Midbrain (tissue), 1 donor: Measurements from ENCODE around the gene ZFYVE26.
A peak's percentile ranks its signal among the peaks of the same experiment; 100 is the strongest.
"Not testable (repeated sequence)": the region's sequence is repeated elsewhere in the genome, so short reads cannot be mapped to it uniquely, and the experiment has no call there.

ENCODE experiments used
- DNase-seq: peaks from one replicate; lab custom pipeline; 2025; lab: John Stamatoyannopoulos, UW

ZFYVE26 gene

DNA sequence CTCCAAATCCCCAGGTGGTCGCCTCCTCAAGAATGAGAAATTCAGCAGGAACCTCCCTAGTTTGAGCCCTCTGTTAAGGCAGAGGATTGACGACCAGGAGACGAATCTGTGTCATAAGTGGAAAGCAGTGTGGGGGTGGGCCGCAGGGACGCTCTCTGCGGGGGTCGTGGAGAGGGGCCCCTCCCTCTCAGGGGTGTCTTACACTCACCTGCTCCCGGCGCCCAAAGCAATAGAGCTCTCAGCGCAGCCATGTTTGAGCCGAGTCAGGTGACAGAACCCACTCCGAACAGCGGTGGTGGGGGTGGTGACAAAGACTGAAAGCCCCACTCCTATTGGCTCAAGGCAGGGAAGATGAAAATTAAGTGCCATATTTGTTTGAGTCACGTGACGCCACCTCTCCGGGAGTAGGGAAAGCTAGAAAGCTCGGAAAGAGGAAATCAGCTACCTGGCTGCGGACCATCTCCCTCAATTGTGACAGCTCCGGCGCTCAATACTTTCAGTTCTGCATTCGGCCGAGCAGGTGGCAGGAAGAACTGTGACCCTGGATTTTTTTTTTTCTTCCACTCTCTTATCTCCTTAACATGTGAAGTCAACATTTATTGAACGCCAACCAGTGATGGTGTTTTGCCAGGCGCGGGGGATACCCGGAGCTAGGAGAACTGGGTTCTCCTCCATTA, at the start of gene ZFYVE26:
Gene ZFYVE26 (minus strand): TSS at position 265 of the 677 bp plus-strand sequence. CDS start 627 bp downstream, outside the sequence.
- peak; percentile 96 for DNase-seq

DNA sequence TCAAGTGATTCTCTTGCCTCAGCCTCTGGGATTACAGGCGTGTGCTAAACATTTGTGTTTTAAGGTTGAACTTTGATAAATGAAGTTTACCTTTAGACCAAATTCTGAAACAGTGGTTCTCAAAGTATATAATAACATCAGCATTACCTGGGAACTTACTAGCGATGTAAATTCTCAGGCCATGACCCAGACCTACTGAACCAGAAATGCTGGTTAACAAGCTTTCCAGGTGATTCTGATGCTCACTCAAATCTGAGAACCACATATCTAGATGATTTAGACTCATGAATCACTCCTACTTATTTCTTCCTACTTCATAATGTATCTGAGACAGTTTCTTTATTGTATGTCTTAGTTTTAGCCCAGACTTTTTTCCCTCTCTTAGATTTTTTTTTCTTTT, 46.8 kb upstream of the ZFYVE26 start:
- DNase-seq = no peak

DNA sequence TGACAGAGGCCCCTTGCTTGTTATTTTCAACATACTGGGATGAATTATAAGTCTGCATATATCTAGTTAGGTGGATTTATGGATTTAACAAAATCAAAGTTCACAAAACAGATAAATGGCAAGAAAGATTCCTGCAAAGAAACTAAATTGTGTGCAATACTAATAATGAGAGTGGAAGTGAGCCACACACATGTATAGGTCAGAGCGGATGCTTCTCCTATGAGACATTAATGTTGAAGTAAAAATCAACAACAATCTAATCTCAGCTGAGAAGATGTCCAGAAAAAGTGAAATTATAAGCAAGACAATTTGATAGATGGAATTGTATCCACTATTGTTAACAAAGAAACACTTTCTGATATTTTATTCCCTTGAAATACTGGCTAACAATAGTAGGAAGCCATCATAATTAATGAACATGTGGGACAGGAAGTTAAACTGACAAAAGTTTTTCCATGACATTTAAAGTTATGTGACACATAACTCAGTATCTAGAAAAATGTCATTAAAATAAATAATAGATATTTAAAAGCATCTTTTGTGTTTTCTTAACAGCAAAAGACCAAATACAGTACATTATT, 42.9 kb upstream of the ZFYVE26 start:
- DNase-seq = no peak

DNA sequence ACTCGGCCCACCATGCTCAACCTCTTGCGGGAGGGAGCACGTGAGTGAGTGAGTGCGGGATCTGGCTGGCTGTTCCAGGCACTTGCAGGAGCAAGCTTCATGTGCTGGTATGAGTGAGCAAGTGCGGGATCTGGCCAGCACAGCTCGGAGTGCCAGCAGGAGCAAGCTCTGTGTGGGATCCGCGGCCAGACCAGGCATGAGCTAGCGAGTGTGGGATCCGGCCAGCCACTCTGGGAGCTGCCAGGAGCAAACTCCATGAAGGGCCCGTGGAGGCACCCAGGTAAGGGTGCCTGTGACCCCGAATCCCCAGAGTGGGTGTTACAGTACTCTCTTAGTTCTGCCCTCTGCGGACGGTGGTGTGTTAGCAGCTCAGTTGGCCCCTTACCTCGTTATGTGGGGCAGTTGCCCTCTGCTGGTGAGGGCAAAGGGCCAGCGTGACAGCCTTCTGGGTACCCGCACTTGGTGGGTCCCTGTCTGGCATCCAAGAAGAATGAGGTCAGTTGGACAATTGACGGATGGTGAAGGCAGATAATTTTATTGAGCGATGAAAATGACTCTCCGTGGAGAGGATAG, 41.5 kb upstream of the ZFYVE26 start:
- DNase-seq = no peak

DNA sequence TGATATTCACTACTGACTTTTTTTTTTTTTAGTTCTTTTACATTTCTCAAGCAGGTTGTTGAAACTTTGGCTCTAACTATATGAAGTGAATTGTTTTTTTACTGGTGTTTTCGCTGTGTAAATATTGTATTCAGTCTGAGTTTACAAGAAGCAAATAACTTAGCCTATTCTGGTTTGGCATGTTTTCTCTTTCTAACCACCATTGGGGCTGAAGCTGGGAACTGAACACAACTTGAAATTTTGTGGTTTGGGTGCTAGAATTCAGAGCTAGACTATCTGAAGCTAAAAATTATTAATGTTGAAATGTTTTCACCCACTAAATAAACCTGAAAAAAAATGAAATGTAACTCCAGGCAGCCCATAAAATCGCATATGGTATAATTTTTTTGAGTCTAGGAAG, 40.4 kb upstream of the ZFYVE26 start:
- DNase-seq = no peak

DNA sequence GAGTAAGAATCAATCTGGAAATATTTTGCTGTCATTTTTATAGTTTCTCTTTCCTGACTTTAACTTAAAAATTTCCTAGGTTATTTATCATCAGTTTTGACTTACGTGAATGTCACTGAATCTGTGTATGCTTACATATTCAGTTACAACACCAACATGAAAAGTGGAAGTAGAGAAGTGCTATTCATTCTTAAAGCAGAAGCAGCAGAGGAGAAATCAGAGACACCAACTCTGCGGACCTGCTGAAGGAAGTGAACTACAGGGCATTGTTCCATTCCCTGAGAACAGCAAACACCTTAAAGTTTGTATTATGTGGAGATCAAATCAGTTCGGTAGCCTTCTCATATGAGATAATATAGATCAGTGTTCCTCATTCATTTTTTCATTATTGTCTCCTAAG, 37.3 kb upstream of the ZFYVE26 start:
- no peak for DNase-seq

DNA sequence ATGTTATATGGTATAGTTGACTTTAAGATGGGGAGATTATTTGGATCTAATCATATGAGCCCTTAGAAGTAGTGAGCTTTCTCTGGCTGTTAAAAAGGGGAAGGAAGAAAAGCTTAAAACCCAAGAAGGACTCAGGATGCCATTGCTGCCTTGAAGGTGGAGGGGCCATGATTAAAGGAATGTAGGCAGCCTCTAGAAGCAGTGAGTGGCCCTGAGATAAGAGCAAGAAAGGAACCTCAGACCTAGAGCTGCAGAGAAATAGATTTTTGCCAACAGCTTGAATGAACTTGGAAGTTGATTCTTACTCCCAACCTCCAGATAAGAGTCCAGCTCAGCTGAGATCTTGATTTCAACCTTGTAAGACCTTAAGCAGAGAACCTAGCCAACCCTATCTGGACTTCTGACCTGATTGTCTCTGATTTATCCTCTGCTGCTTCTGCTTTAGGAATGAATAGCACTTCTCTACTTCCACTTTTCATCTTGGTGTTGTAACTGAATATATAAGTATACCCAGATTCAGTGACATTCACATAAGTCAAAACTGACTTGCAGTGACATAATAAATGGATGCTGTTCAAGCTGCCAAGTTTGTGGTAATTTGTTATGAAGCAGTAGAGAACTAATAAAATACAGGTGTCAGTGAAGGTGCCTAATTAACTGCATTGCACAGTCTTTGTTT, 36.7 kb upstream of the ZFYVE26 start:
- no peak for DNase-seq

DNA sequence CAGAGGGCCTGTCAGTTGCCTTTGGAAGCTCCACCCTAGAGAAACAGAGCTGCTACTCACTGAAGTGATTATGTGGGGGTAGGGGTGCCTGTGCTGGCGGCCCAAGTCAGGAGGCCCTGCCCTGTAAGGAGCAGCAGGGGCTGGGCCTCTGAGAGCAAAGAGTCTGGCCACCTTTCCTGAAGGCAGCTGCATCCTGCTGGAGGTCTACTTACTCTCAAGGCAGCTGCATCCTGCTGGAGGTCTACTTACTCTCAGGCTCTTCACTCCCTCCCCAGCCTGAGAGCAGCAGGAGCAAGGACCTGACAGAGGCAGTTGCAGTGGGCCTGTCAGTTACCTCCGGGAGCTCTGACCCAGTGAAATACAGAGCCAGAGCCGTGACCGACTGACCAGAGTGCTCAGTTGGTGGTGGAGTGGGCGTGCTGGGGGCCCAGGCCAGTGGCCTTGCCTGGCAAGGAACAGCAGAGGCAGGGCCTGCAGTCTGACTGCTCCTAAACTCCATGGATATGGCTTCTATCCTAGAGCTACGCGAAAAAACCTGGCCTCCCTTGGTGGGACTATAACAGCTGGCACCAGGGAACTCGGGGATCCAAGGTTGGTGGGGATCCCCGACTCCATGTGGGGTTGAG, 35.5 kb upstream of the ZFYVE26 start:
- no peak for DNase-seq

DNA sequence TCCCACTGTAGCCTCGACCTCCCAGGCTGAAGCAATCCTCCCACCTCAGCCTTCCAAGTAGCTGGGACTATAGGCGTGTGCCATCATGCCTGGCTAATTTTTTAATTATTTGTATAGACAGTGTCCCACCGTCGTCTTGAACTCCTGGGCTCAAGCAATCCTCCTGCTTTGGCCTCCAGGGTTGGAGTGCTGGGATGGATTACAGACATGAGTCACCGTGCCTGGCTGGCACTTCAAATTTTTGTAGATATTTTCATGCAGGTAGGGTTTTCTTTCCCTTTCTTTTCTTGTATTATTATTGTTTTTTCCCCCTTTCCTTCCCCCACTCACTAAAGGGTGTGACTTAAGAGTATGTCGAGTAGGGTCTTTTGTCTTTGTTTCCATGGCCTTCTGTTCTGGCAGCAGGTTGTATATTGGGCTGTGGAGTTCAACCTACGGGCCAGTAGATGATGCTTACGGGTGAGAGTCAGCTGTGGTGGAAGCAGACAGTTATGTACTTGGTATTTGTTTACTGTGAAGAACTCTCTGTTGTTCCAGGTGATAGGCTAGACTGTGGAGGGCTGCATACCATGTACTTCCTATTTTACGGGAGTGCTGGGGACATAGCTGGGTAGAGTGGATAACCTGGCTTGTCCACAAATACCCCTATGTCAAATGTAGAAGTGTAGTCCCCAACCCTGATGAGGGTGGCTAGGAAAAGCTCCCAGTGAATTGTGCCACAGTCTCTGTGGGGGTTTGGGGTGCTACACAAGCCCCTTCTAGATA, 33.9 kb upstream of the ZFYVE26 start:
- DNase-seq = no peak

DNA sequence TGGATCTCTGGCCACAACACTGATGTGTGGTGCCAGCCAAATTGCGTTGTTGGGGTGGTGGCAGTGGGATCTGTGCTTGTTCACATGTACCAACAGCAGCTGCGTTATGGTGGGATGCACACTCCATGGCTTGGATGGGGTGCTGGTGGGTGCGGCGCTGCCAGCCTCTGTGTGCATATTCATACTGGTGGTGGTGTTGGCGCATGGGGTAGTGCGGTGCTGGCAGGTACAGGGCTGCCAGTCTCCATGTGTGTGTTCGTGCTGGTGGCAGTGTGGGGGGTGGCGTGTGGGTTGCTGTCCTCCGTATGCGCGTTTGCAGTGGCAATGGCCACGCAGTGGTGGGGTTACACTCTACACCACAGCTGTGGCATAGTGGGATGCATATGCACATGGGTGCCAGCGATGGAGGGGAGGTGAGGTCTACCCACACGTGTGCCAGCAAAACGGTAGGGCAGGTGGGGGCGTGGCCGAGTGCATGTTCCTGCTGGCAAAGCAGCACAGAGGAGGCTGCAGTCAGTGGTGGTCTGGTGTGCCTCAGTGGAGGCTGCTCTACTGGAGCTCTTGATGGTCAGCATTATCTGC, 29.7 kb upstream of the ZFYVE26 start:
- DNase-seq = no peak

DNA sequence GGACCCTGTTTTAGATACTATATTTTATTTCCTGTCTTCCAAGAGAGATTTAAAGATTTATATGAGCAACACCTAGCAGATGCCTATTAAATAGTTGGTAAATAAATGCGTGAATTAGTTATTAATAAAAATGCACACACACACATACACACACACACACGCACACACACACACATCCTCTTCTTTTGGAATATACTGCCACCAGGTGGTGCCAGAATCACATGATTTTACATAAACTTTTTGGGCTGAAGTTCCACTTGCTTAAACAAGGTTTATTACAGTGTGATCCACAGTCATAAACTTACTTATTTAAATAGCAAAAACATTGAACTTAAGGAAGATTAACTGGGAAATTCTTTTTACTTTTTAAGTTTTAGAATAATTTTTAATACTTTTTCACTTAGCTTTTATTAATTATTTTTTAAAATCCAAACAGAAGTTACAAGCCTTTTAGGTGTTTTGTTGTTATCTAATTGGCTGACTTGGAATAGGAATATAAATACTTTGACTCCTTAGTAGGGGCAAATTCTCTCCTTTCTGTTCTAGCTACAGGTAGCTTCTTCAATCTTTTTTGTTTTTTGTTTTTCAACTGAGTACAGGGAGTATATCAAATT, 20.7 kb upstream of the ZFYVE26 start:
- peak; percentile 5 for DNase-seq

DNA sequence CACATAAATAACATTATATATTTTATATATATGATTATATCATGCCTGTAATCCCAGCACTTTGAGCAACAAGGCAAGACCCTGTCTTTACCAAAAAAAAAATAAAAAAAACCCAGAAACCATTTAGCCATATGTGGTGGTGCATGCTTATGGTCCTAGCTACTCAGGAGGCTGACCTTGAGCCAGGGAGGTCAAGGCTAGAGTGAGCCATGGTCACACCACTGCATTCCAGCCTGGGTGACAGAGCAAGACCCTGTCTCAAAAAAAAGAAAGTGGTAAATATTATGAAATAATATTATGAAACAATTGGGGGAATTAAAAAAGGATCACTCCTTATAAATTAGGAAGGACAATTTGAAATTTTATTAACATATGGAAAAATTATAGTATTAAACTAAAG, 19.2 kb upstream of the ZFYVE26 start:
- no peak for DNase-seq

DNA sequence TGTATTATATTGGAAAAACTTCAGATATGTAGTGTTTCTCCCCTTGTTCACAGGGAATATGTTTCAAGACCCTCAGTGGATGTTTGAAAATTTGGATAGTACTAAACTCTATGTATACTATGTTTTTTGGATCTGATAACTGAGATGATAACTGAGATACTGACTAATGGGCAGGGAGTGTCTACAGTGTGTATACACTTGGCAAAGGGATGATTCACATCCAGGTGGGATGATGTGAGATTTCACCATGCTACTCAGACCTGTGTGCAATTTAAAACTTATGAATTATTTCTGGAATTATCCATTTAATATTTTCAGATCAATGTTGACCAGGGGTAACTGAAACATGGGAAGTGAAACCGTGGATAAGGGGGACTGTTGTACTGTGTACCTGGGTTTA, 17.0 kb upstream of the ZFYVE26 start:
- DNase-seq = no peak

DNA sequence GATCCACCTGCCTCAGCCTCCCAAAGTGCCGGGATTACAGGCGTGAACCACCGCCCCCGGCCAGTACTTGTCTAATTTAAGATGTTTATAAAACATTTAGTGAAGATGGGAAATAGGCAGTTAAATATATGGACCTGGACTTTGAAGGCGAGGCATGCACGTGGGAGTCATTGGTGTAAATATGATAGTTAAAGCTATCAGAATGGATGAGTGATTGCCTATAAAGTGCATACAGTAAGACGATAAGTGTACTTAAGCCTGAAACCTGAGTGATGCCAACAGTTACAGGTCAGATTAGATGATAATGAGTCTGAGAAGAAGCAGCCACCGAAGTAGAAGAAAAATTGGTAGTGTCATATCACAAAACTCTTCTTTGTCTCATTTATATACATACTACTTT, 14.7 kb upstream of the ZFYVE26 start:
- DNase-seq = no peak

DNA sequence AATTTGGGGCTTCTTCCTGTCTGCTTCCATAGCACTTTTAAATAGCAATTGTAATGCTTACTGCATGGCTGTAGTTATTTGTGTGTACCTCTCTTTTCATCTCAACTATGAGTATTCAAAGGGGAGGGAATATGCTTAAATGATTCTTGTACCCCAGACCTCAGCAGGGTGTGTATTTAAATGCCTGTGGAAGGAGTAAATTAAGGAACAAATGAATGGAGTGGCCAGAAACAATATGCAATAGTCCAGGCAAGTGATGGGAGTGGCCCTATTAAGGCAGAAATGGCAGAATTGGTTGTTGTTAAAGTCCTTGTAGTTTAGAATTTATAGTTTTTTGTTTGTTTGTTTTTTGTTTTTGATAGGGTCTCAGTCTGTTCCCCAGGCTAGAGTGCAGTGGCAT, 4.7 kb upstream of the ZFYVE26 start:
- no peak for DNase-seq

DNA sequence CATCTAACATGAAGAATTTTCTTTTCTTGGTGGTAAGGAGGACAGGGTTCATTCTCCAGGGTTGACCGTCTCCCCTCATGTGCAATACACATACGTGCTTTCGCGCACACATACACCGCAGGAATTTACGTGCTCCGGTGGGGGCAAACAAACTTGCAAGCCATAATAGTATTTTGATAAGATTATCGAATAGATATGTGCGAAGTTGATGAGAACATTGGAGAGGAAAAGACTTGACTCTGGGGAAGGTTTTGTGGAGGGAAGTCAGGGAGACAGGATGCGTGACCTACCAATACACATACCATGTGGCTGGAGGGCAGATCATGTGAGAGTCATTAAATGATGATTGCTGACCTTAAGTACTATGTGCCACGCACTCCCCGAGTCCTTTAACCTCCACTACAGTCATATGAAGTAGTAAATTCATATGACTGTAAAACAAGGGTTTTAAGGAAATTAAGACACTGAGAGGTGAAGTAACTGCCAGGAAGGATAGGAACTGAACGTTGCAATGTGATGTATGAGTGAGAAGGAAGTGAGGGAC, 4.1 kb upstream of the ZFYVE26 start:
- no peak for DNase-seq

DNA sequence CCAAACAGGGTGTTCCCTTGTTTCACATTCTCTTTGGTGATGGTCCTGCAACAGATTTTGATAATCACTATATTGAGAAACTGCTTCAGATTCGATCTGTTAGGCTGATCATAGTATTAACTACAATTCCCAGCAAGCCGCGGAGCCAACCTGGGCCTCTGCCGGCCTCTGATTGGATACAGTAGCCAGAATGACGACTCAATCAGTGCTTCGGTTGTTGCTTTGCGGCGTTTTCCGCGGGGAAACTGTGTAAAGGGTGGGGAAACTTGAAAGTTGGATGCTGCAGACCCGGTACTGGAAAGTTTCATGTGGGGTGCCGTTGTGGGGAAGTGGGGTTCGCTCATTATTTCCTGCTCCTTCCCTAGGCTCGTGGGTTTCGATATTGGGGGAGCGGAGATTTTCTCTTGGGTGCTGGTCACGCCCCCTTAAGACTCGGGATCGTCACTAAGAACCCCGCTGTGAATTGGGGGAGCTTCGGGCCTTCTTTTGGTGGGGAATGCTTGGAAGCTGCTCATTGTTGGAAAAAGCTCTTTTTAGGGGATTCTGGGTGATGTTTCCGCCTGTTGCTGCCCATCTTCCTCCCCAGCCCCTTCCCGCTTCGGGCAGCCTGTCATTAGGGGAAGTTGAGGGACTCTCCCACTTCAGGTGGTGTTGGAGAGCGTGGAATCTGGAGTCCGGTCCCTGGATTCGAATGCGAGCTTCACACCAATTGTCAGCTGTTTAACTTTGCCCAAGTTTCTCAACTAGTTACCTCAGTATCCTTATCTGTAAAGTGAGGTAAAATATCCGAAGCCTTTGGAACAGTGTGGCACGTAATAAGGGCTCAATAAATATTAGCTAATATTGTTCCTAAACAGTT, 3.4 kb upstream of the ZFYVE26 start, which contains the start of gene RAD51B:
Gene RAD51B (plus strand): TSS at position 217 of the 859 bp plus-strand sequence.
- peak; percentile 86 for DNase-seq

DNA sequence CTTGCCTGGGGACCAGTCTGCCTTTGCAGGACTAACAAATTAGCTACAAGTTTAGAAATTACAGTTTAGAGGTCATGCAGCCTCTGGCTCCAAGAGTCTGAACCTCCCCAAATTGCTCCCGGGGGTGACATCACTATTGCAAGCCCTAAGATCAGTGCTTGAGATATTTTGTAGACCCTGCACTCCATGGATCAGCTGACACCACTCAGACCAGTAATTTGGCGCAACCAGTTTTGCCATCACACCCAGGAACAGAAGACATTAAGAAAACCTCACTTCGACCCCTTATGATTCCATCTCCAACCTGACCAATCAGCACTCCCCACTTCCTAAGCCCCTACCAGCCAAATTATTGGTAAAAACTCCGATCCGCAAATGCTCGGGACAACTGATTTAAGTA, 2.1 kb upstream of the ZFYVE26 start:
- not testable (repeated sequence) for DNase-seq

DNA sequence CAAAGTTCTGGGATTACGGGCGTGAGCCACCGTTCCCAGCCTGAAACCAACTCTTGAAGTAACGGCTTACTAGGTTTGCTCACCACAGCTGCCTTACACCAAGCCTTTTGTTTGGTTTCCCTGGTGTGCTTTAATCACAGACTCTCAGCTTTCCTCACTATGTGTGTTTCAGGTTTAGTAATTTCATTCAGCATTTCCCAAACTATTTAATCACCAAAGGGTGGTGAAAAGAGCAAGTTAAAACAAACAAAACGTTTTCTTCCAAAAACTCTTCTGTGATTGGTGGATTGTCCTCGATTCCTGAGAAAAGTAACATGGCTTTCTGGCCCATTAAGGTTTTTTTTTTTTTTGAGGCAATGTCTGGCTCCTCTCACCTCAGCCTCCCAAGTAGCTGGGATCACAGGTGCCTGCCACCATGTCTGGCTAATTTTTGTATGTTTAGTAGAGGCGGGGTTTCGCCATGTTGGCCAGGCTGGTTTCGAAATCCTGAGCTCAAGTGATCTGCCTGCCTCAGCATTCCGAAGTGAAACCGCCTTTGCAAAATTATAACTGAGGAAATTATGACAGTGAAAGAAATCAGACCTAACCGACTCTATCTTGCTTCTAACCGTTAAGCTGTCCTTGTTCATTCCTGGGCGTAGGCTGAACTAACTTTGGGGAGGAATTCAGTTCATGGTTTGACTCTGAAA, 1.5 kb upstream of the ZFYVE26 start:
- DNase-seq = no peak
